HepG2 (cell line): ENCODE data around the gene KRTCAP2. TPM values are rescaled to one million over a fixed set of nuclear protein-coding genes. Genes with fewer than 3 reads are reported as not detected.

Experiments used
- BORCS8-MEF2B ChIP-seq: sonication (generic); formaldehyde crosslinking; IDR thresholded peaks from 2 replicates; pipeline ENCODE4 v1.8.0; 2022; ENCODE audit warnings: mild to moderate bottlenecking, missing genetic modification reagents
- ETV5 ChIP-seq: IDR thresholded peaks from 2 replicates; pipeline ENCODE4 v1.6.1; 2018; ENCODE audit warnings: missing biosample characterization, missing genetic modification reagents, inconsistent platforms, borderline replicate concordance
- FOXA3 ChIP-seq: IDR thresholded peaks from 2 replicates; pipeline ENCODE4 v1.6.1; 2016; ENCODE audit warnings: missing genetic modification reagents, missing compliant biosample characterization
- HNRNPLL ChIP-seq: fragments of 200-400 bp; formaldehyde crosslinking; IDR thresholded peaks from 2 replicates; pipeline ENCODE4 v1.6.1; 2017; ENCODE audit warnings: mild to moderate bottlenecking, low read depth, low read length; ENCODE audit not compliant: poor library complexity, severe bottlenecking
- JDP2 ChIP-seq: sonication (generic); formaldehyde crosslinking; IDR thresholded peaks from 2 replicates; pipeline ENCODE4 v1.8.1; 2022; ENCODE audit warnings: missing genetic modification reagents, borderline replicate concordance
- KLF15 ChIP-seq: sonication (generic); formaldehyde crosslinking; IDR thresholded peaks from 2 replicates; pipeline ENCODE4 v1.8.1; 2023; ENCODE audit warnings: borderline replicate concordance, mild to moderate bottlenecking, inconsistent platforms, missing genetic modification reagents, mixed read lengths
- MED8 ChIP-seq: sonication (generic); formaldehyde crosslinking; IDR thresholded peaks from 2 replicates; pipeline ENCODE4 v1.8.1; 2023; ENCODE audit warnings: mild to moderate bottlenecking, missing genetic modification reagents; ENCODE audit not compliant: insufficient replicate concordance
- MYC ChIP-seq: sonication (generic); formaldehyde crosslinking; IDR thresholded peaks from 2 replicates; pipeline ENCODE4 v1.9.0; 2021; ENCODE audit warnings: missing genetic modification reagents, borderline replicate concordance
- NFIC ChIP-seq: IDR thresholded peaks from 2 replicates; pipeline ENCODE4 v1.6.1; 2012; ENCODE audit warnings: mild to moderate bottlenecking, low read length, inconsistent platforms
- ONECUT2 ChIP-seq: sonication (generic); formaldehyde crosslinking; IDR thresholded peaks from 2 replicates; pipeline ENCODE4 v1.4.0; 2020; ENCODE audit warnings: missing genetic modification reagents
- PITX1 ChIP-seq: sonication (generic); formaldehyde crosslinking; IDR thresholded peaks from 2 replicates; pipeline ENCODE4 v1.5.1; 2020; ENCODE audit warnings: mild to moderate bottlenecking, missing genetic modification reagents
- POLR2G ChIP-seq: fragments of 200-400 bp; formaldehyde crosslinking; IDR thresholded peaks from 2 replicates; pipeline ENCODE4 v1.6.1; 2018; ENCODE audit warnings: mild to moderate bottlenecking, low read depth, low read length, moderate library complexity
- SP2 ChIP-seq: sonication (generic); formaldehyde crosslinking; IDR thresholded peaks from 2 replicates; pipeline ENCODE4 v1.5.1; 2020; ENCODE audit warnings: mild to moderate bottlenecking, missing genetic modification reagents
- SRF ChIP-seq: IDR thresholded peaks from 2 replicates; pipeline ENCODE4 v1.6.1; 2011; ENCODE audit warnings: mild to moderate bottlenecking, low read depth, low read length, moderate library complexity
- SRSF1 ChIP-seq: fragments of 200-400 bp; formaldehyde crosslinking; optimal IDR thresholded peaks from 2 replicates; pipeline ENCODE3; 2017; ENCODE audit warnings: mild to moderate bottlenecking, low read depth, low read length, moderate library complexity
- SUZ12 ChIP-seq: fragments of 150-350 bp; IDR thresholded peaks from 2 replicates; pipeline ENCODE4 v1.6.1; 2014; ENCODE audit warnings: low read depth, low read length
- TAF1 ChIP-seq: sonication (generic); formaldehyde crosslinking; IDR thresholded peaks from 2 replicates; pipeline ENCODE4 v1.4.0; 2020; ENCODE audit warnings: missing genetic modification reagents
- ZEB1 ChIP-seq: IDR thresholded peaks from 2 replicates; pipeline ENCODE4 v1.6.1; 2012; ENCODE audit warnings: mild to moderate bottlenecking, low read depth, inconsistent platforms; ENCODE audit not compliant: insufficient replicate concordance
- ZNF136 ChIP-seq: sonication (generic); formaldehyde crosslinking; IDR thresholded peaks from 2 replicates; pipeline ENCODE4 v1.8.1; 2022; ENCODE audit warnings: low read depth, mild to moderate bottlenecking, moderate library complexity, missing genetic modification reagents
- ZNF431 ChIP-seq: sonication (generic); formaldehyde crosslinking; IDR thresholded peaks from 2 replicates; pipeline ENCODE4 v1.9.0; 2022; ENCODE audit warnings: missing genetic modification reagents, low read depth, mild to moderate bottlenecking, borderline replicate concordance
- ZNF570 ChIP-seq: sonication (generic); formaldehyde crosslinking; IDR thresholded peaks from 2 replicates; pipeline ENCODE4 v1.4.0; 2020; ENCODE audit warnings: mild to moderate bottlenecking, missing genetic modification reagents, borderline replicate concordance
- ZNF720 ChIP-seq: sonication (generic); formaldehyde crosslinking; IDR thresholded peaks from 2 replicates; pipeline ENCODE4 v1.4.0; 2020; ENCODE audit warnings: missing genetic modification reagents
- ZNF891 ChIP-seq: sonication (generic); formaldehyde crosslinking; IDR thresholded peaks from 2 replicates; pipeline ENCODE4 v1.5.0; 2020; ENCODE audit warnings: mild to moderate bottlenecking, missing genetic modification reagents
- polyA plus RNA-seq, 8 experiments: library from polyadenylated mRNA; depleted of rRNA in 3 of 8; stranded (reverse) in 7 of 8; unstranded in 1 of 8; fragments of >200 nt; fragmentation: Illumina TruSeq in 4 of 8; extraction: Trizol in 4 of 8; gene quantifications; 2 replicates each; pipeline versions ENCODE4 v1.2.1 to v1.2.3, GENCODE V29; 2011 to 2016; ENCODE audit warnings: low read depth in 4 of 8, missing spikeins in 1 of 8, mixed read lengths in 1 of 8; ENCODE audit not compliant: insufficient read depth in 1 of 8
- total RNA-seq, 5 experiments: library from RNA; depleted of rRNA; stranded (reverse); fragments of >200 nt; fragmentation: Illumina TruSeq; extraction: Trizol; gene quantifications; 2 replicates each; pipeline ENCODE4 v1.2.3, GENCODE V29; 2016; ENCODE audit warnings: low read depth in 1 of 5
- TF ChIP-seq, protein P1 (sequence below): sonication (generic); formaldehyde crosslinking; IDR thresholded peaks from 2 replicates; pipeline ENCODE4 v1.4.0; 2020; ENCODE audit warnings: missing genetic modification reagents
- TF ChIP-seq, protein P2 (sequence below): sonication (generic); formaldehyde crosslinking; IDR thresholded peaks from 2 replicates; pipeline ENCODE4 v1.8.1; 2023; ENCODE audit warnings: mild to moderate bottlenecking, inconsistent platforms, moderate library complexity, missing genetic modification reagents, borderline replicate concordance
- TF ChIP-seq, protein P3 (sequence below): IDR thresholded peaks from 2 replicates; pipeline ENCODE4 v1.6.1; 2016; ENCODE audit warnings: low read depth
- TF ChIP-seq, protein P4 (sequence below): fragments of 450-650 bp; IDR thresholded peaks from 2 replicates; pipeline ENCODE4 v1.6.1; 2016

The KRTCAP2 gene
- total and polyA plus RNA-seq, 2 of the 13 experiments (the other 11 are each of a cell fraction or from before 2014, with no cell fraction given) = 77.3 to 79.4 TPM

DNA sequence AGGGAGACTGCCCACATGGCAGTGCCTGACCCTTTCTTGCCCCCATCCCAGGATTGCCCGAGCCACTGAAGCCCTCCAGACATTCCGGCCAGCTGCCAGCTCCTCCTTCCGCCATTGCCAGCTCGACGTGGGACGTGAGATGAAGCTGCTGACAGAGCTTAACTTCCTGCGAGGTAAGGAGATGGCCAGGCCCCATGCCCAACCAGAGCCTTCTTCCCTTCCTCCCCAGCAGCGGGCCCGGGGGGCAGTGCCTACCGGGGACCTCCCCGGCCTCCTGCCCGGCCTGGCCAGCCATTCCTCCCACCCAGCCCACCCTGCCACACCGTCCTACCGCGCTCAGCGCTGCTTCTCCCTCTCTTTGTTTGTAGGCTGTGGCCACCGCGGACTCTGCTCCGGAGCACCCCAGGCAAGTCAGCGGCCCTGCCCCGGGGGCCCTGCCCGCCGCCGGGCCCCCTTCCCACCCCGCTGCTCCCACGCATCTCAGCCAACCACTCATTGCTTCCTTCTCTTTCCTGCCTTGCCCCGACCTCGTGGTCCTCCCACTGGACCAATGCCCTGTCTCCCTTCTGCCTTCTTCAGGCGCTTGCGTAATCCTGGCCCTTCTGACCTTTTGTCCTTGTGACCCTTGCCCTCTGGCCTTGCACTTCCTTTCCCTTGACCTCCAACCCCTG, 5.5 kb upstream of the KRTCAP2 start (continued):
- TF ChIP-seq NFIC (no peak), SP2 (0 out of 2 replicates have a peak, but pooled peaks have one; percentile 25), SUZ12 (no peak), BORCS8-MEF2B (CRISPR knock-in tag) (no peak), ZNF720 (no peak), JDP2 (CRISPR knock-in tag) (no peak), ZNF570 (no peak), ZNF891 (no peak), MED8 (CRISPR knock-in tag) (no peak), HNRNPLL (no peak), SRSF1 (no peak), PITX1 (CRISPR knock-in tag) (peak; percentile 31; the same call in 1 of the 2 replicates), FOXA3 (CRISPR knock-in tag) (peak; percentile 46; the same call in 1 of the 2 replicates), MYC (CRISPR knock-in tag) (peak; percentile 57; the same call in 1 of the 2 replicates), POLR2G (no peak), KLF15 (no peak), TAF1 (CRISPR knock-in tag) (no peak), ZEB1 (no peak), SRF (no peak), ZNF136 (no peak), ETV5 (CRISPR knock-in tag) (peak; percentile 55; the same call in 1 of the 2 replicates), ZNF431 (CRISPR knock-in tag) (no peak), ONECUT2 (no peak)
- TF ChIP-seq, protein P1, sequence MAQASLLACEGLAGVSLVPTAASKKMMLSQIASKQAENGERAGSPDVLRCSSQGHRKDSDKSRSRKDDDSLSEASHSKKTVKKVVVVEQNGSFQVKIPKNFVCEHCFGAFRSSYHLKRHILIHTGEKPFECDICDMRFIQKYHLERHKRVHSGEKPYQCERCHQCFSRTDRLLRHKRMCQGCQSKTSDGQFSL = no peak
- TF ChIP-seq, protein P2, sequence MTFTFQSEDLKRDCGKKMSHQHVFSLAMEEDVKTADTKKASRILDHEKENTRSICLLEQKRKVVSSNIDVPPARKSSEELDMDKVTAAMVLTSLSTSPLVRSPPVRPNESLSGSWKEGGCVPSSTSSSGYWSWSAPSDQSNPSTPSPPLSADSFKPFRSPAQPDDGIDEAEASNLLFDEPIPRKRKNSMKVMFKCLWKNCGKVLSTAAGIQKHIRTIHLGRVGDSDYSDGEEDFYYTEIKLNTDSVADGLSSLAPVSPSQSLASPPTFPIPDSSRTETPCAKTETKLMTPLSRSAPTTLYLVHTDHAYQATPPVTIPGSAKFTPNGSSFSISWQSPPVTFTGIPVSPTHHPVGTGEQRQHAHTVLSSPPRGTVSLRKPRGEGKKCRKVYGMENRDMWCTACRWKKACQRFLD (CRISPR knock-in tag) = no peak
- TF ChIP-seq, protein P3, sequence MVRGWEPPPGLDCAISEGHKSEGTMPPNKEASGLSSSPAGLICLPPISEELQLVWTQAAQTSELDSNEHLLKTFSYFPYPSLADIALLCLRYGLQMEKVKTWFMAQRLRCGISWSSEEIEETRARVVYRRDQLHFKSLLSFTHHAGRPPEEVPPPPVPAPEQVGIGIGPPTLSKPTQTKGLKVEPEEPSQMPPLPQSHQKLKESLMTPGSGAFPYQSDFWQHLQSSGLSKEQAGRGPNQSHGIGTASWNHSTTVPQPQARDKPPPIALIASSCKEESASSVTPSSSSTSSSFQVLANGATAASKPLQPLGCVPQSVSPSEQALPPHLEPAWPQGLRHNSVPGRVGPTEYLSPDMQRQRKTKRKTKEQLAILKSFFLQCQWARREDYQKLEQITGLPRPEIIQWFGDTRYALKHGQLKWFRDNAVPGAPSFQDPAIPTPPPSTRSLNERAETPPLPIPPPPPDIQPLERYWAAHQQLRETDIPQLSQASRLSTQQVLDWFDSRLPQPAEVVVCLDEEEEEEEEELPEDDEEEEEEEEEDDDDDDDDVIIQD (CRISPR knock-in tag) = no peak
- TF ChIP-seq, protein P4, sequence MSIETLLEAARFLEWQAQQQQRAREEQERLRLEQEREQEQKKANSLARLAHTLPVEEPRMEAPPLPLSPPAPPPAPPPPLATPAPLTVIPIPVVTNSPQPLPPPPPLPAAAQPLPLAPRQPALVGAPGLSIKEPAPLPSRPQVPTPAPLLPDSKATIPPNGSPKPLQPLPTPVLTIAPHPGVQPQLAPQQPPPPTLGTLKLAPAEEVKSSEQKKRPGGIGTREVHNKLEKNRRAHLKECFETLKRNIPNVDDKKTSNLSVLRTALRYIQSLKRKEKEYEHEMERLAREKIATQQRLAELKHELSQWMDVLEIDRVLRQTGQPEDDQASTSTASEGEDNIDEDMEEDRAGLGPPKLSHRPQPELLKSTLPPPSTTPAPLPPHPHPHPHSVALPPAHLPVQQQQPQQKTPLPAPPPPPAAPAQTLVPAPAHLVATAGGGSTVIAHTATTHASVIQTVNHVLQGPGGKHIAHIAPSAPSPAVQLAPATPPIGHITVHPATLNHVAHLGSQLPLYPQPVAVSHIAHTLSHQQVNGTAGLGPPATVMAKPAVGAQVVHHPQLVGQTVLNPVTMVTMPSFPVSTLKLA = no peak
